GM19372 (cell line): ENCODE data around the gene MRFAP1.
"Not testable (repeated sequence)": the region's sequence is repeated elsewhere in the genome, so short reads cannot be mapped to it uniquely, and the experiment has no call there.

Experiments
- ATAC-seq: cut with Tn5 transposase; IDR thresholded peaks from one replicate; pipeline ENCODE4 v1.9.1; 2021; ENCODE audit warnings: mild to moderate bottlenecking, low read depth, moderate library complexity; ENCODE audit not compliant: unreplicated experiment

Gene MRFAP1

DNA sequence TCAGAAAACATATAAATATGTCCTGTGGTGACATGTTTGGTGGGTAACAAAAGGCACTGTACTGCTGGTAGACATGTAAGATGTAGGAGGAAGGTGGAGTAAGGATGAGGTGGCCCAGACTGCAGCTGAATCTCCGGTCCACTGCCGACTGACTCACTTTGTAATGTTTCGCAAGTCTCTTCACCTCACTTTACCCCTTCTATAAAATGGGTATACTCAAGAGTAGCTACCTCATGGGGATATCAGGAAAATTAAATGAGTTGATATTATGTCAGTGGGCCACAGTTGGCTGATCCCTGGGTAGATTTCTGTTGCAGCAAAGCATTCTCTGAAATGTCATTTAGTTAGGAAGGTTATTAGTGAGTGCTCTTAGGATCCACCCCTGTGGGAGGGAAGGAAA lies 22.1 kb downstream of the MRFAP1 start:
- ATAC-seq = no peak

DNA sequence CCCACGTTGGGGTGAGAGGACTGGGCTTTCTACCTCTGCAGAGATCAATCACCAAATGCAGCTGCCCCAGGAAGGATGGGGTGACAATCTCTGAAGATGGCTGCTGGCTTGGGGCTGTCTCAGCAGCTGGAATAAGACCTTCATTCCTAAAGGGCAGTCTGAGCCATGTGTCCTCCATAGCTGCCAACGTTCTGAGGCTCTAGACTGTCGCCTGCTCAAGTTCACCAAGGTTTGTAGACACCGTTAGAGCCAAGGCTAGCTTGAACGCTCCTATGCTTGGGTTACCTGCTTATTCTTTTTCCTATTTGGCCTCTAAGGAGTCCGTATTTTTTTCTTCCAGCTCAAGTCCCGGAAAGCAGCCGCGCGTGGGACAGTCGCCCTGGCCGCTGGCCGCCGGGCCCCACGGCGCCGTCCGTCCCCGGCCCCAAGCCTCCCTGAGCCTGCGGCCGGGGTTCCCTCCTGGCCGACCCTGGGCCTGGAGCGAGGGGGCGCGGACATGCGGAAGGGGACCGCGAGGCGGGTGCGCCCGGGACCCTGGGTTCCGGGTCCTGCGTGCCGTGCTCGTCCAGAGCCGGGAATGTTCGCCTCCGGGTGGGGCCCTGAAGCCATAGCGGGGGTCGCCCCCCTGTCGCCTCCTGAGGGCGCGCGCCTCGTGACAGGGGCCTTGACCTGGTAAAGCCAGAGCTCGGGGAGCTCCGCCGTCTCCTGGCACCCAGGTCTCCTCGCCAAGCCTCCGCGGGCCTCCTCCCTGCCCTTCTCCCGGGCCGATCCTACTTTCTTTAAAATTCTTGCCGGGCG lies 23.3 kb downstream of the MRFAP1 start:
- no peak for ATAC-seq

DNA sequence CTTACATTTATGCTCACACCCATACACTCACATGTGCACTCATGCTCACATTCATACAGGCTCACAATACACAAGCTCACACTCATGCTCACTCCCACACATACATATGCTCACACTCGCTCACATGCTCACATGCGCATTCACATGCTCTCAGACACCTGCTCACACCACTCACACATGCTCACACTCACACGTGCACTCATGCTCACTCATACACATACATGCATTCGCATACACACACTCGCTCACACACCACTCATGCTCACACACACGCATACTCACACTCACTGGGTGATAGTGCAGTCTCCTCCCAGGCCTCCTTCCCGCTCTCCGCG lies 24.8 kb downstream of the MRFAP1 start:
- ATAC-seq = no peak

DNA sequence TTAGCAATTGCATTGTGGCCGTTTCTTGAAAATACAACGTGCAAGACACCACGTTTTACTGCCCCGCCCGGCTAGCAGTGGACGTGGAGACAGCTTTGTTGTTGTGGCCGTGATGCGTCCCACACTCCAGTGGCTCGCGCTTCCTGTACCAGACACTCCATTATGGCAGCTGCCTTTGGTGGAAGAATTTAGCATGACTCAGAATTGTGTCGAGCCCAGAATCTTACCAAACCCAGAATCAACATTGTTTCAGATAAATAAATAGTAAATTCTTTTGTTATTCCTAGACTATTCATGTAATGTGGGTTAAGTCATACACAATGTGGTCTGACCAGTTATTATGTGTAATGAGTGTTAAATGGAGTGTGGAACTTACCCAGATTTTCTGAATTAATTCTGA lies 27.9 kb downstream of the MRFAP1 start:
- ATAC-seq = no peak

DNA sequence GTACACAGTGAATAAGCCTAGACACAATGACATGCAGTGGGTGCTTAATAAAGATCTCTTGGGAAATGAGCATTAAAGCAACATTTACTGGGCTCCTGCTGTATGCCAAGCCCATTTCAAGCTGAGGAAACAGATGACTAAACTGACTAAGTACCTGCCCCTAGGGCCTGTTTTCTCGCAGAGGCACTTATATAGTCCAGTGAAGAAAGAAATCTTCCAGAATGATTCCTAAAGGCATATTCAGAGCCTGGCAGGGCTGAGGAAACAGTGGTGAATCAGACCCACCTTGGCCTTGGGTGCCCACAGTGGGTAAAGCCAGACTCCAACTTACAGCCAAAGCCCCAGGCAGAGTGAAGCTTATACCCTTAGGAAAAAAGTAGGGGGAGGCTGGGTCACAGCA lies 31.2 kb downstream of the MRFAP1 start:
- no peak for ATAC-seq

DNA sequence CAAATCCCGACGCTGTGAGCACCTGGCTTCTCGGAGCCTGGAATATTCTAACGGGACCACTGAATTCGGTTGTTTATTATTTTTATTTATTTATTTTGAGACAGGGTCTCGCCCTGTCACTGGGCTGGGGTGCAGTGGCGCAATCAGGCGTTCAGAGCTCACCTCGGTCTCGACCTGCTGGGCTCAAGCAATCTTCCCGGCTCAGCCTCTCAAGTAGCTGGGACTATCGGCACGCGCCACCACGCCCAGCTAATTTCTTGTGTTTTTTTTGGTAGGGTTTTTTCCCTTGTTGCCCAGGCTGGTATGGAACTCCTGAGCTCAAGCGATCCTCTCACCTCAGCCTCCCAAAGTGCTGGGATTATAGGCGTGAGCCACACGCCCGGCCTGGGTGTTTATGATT lies 31.6 kb downstream of the MRFAP1 start:
- ATAC-seq = no peak

- ATAC-seq = not testable (repeated sequence)
Measured at GRCh38 chr4:6672541-6673190, 32.2 kb downstream of the MRFAP1 start.

GRCh38 chr4:6673191-6673659 lies 32.7 kb downstream of the MRFAP1 start:
- not testable (repeated sequence) for ATAC-seq

DNA sequence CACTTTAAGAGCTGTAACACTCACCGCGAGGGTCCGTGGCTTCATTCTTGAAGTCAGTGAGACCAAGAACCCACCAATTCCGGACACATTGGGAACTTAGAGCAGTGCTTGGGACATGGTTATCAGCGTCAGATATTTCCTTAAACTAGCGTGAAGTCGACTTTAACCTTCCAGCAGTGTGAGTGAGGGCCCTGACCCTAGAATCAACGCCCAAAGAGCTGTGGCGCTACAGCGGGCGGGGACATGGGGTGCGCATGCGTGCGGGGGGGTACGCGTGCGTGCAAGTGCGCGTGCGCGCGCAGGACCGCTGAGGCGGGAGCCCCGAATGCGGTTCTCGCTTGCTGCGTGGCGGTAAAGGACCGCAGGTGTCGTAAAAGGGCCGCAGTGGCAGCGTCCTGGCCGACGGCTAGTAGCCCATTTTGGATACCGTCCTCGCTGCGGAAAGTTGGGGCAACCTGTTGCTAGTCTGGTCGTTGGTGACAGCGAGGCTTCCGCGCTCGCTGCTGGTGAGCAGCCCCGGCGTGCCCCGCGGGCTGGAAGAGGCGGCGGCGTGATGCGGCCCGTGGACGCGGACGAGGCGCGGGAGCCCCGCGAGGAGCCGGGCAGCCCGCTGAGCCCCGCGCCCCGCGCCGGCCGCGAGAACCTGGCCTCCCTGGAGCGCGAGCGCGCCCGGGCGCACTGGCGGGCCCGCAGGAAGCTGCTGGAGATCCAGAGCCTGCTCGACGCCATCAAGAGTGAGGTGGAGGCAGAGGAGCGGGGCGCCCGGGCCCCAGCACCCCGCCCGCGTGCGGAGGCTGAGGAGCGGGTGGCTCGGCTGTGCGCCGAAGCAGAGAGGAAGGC lies 33.4 kb downstream of the MRFAP1 start:
- peak; percentile 80 for ATAC-seq

- ATAC-seq = peak; percentile 44
Measured at GRCh38 chr4:6674500-6675149, 34.1 kb downstream of the MRFAP1 start.

- ATAC-seq = no peak
Measured at GRCh38 chr4:6676722-6677558, 36.5 kb downstream of the MRFAP1 start.

GRCh38 chr4:6680372-6681034 lies 40.0 kb downstream of the MRFAP1 start:
- no peak for ATAC-seq

- no peak for ATAC-seq
Measured at GRCh38 chr4:6681191-6681590, 40.7 kb downstream of the MRFAP1 start.

GRCh38 chr4:6682862-6683590 lies 42.5 kb downstream of the MRFAP1 start:
- no peak for ATAC-seq

GRCh38 chr4:6684656-6685055 lies 44.2 kb downstream of the MRFAP1 start:
- no peak for ATAC-seq

DNA sequence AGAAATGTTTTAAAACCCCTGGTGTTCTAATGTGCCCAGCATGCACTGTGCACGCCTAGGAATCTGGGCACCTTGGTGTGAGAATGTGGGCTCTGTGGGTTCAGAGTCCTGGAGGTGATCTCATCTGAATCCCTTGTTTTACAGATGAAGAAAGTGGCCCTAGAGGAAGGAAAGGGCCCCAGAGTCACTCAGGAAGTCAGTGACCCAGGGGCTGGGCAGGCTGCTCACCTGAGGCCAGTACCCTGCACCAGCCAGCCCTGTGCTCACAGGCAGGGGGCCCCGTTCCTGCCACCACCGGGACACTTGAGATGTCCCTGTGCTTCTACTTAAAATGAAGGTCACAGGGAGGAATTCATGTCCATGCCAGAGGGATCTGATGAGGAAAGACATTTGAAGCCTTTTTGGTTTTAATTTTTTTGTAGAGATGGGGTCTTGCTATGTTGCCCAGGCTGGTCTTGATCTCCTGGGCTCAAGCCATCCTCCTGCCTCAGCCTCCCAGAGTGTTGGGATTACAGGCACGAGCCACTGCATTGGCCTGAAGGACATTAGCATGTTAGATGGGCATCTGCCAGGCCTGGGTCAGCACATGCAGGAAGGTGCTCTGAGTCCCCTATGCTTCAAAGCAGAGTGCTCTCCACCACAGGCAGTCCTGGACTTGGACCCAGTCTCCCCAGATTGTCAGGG lies 45.8 kb downstream of the MRFAP1 start:
- no peak for ATAC-seq

GRCh38 chr4:6687947-6688878 lies 47.7 kb downstream of the MRFAP1 start:
- no peak for ATAC-seq
